GM11168 (cell line): ENCODE data around the gene SDCCAG8.

ENCODE experiments used
- in situ Hi-C: fragments of 300-500 bp; cut with MboI; formaldehyde crosslinking; loops from one replicate; pipeline ENCODE4 v1.12.0; 2022; ENCODE audit warnings: low sequenced_read_pairs; ENCODE audit not compliant: unreplicated experiment

SDCCAG8 gene

GRCh38 chr1:243275316-243275715 is 19.5 kb downstream of the SDCCAG8 start:
- in situ Hi-C loops = no loop called here

- in situ Hi-C loops = no loop called here
Observed at GRCh38 chr1:243280571-243281129, 24.8 kb downstream of the SDCCAG8 start.

- in situ Hi-C loops = no loop called here
Observed at GRCh38 chr1:243281672-243282071, 25.8 kb downstream of the SDCCAG8 start.

DNA sequence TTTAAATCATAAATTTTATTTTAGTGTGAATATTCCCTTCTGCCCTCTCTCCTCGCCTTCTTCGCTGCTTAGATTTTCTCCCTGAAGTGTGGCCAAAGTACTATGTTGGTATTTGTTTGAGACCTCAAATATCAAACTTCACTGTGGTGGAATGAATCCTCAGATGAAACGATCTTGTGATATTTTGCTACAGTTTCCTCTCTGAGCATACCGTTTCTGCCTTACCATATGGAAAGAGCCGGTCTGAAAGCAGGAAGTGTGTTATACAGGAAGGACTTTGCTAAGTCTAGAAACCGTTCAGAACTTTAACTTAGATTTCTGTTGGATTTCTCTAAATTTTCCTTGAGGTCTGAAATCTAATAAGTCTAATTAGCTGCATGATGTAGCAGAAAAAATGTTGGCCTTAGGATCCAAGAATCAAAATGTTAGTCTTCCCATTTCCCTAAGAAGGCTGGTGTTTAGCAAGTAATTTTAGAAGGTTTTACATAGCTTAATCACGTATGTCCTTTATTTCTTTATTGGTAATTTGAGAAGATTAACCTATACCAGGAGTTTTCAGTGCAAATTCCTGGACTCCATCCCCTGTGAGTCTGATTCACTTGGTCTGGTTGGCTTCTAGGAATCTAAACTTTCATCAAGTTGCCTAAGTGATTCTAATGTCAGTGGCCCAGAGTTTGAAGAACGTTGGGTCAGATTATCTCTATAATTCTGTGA is 30.7 kb downstream of the SDCCAG8 start:
- in situ Hi-C loops = no loop called here

- in situ Hi-C loops = no loop called here
Observed at GRCh38 chr1:243287123-243287460, 31.3 kb downstream of the SDCCAG8 start.

DNA sequence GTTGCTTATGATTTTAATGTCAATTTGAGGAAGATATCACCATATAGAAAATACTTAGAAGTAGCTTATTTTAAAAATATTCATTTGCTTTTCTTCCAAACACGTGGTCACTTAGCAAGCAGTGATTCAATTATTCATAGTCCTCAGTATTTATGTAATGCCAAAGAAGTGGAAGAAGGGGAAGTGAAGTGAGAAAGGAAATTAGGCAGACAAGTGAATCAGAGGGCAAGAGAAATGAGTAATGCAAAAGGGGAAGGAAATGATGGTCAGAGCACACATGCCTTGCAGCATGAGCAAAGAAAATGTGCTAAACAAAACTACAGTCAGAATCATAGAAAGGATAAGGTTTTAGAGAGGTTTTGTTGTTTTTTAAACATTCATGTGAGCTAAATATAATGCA is 31.8 kb downstream of the SDCCAG8 start:
- in situ Hi-C loops = no loop called here

- in situ Hi-C loops = no loop called here
Observed at GRCh38 chr1:243288062-243288461, 32.2 kb downstream of the SDCCAG8 start.

GRCh38 chr1:243291292-243291691 is 35.5 kb downstream of the SDCCAG8 start:
- in situ Hi-C loops = no loop called here

DNA sequence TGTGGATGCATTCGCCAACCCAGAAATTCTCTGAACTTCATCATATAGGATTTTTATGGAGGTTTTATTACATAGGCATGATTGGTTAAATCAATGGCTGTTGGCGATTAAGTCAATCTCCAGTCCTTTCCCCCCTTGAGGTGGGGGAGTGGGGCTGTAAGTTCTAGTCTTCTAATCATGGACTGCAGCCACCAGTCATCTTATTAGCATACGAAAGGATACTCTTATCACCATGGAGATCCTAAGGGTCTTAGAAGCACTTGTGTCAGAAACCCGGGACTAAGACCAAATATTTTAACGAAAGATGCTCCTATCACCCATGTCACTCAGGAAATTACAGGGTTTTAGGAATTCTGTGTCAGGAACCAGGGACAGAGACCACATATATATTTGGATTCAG is 36.3 kb downstream of the SDCCAG8 start:
- in situ Hi-C loops = no loop called here

- in situ Hi-C loops = no loop called here
Observed at GRCh38 chr1:243293941-243294722, 38.3 kb downstream of the SDCCAG8 start.

- in situ Hi-C loops = no loop called here
Observed at GRCh38 chr1:243294723-243295121, 38.9 kb downstream of the SDCCAG8 start.

DNA sequence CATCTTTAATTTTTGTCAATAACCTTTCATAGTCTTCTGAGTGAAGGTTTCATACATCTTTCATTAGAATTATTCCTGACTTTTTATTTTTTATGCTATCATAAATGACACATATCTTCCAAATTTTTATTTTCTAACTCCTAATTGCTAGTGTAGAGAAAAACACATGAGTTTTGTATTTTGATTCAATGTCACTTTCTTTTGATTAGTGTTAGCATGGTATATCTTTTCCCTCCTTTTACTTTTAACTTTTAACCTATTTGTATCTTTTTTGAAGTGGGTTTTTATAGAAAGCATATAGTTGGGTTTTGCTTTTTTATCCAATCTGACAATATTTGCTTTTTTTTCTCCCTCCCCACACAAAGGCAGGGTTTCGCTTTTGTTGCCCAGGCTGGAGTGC is 43.2 kb downstream of the SDCCAG8 start:
- in situ Hi-C loops = no loop called here

DNA sequence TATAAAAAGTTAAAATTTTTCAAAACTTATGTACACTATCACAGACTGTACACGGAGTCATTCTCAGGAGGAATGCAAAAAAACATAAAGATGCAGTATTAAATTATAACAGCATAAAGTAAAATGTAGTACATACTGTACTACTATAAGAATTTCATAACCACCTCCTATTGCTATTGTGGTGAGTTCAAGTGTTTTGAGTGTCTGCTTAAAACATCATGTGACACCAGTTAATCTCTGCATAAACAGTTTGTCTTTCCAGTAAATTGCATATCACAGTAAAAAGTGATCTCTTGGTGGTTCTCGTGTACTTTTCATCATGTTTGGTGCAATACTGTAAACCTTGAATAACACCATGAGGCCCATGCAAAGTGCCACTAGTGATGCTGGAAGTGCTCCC is 45.2 kb downstream of the SDCCAG8 start:
- in situ Hi-C loops = loop anchor here (25.0 kb wide), 1 partner anchor 114 kb away; no protein-coding TSS in a partner anchor

GRCh38 chr1:243311809-243312208 is 56.0 kb downstream of the SDCCAG8 start:
- in situ Hi-C loops = loop anchor here (25.0 kb wide), 1 partner anchor 125 kb away; no protein-coding TSS in a partner anchor

GRCh38 chr1:243312952-243313634 is 57.3 kb downstream of the SDCCAG8 start:
- in situ Hi-C loops = loop anchor here (25.0 kb wide), 1 partner anchor 126 kb away; no protein-coding TSS in a partner anchor

DNA sequence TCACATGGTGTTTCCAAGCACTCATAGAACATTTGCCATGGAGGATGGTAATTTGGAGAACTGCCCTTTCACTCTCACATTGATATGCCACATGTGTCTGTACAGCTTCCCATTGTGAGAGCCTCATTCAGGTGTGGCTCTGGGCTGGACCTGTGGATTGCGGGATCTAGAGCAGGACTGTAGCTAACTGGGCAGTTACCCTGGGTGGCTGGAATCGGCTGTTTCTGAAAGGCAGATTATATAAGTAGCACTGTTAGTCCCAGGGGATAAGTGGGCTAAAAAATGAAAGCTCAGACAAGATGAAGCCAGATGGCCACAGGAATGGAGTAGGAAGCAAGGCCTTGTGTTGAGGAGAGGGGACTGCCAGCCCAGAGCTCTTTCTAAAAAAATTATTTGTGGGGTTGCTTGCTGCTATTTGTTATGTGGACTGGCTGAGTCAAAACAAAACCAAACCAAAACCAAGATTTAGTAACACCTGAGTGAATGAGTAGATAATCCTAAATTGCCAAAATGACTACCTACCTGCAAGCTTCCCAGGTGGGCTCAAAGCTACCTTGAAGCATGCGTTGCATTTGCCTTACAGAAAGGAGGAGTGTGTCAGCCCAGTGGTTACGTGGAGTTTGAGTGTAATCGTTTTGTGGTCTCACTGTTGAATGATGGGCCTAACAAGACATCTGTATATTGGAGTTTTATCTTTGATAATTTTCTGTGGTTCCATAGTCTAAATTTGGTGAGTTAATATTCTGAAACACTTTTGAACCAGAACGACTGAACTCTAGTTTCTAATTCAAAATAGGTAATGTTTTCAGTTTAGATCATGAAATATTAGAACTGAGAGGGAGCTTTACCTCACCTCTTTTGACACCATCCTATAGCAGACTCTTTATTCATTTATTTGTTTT is 58.0 kb downstream of the SDCCAG8 start:
- in situ Hi-C loops = loop anchor here (25.0 kb wide), 1 partner anchor 127 kb away; no protein-coding TSS in a partner anchor

- in situ Hi-C loops = loop anchor here (25.0 kb wide), 1 partner anchor 128 kb away; no protein-coding TSS in a partner anchor
Observed at GRCh38 chr1:243315455-243315854, 59.6 kb downstream of the SDCCAG8 start.

DNA sequence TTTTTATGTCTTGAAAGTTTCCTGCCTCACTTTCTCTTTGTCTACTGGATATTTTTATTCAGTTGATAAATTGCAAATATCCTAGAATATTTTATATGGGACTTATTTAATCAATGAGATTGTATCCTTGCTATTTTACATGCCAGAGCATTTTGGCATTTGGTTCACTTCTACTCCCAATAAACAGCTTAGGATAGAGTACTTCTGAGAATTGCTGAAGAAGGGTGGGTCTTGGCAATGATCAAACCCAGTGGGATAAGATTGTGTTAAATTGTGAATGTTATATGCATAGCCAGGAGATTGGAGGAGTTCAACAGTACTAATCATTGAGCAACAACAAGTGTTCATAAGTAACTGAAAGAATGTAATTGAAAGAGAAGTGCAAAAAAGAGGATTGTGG is 60.1 kb downstream of the SDCCAG8 start:
- in situ Hi-C loops = loop anchor here (25.0 kb wide), 1 partner anchor 129 kb away; no protein-coding TSS in a partner anchor

DNA sequence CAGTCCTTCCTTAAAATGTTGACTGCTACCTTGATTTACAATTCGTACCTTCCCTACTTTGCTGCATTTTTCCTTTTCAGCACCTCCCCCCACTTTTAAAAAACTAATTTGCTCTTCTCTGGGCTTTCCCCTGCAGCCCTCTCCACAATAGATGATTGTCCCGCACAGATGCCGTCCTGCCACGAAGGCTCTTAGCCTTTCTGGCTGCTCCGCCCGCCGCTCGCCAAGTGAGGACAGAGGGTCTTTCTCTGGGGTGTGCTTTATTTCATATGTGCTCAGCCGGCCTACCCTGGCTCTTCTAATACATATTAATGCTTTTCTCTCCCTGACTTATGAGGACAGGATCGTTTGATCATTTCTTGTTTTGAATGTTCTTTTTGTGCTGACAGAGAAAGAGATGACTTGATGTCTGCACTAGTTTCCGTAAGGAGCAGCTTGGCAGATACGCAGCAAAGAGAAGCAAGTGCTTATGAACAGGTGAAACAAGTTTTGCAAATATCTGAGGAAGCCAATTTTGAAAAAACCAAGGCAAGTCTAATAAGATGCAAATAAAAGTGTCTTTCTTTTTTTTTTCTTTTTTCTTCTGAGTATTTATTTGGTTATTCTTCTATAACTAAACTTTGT is 60.6 kb downstream of the SDCCAG8 start:
- in situ Hi-C loops = loop anchor here (25.0 kb wide), 1 partner anchor 129 kb away; no protein-coding TSS in a partner anchor
